HUDEP-2 (cell line): ENCODE measurements around the gene KRT14.
"Not testable (repeated sequence)": the region's sequence is repeated elsewhere in the genome, so short reads cannot be mapped to it uniquely, and the experiment has no call there.

ENCODE experiments used
- DNase-seq, 76 experiments: peaks; one replicate each; lab custom pipeline; 2025; ENCODE audit not compliant: unreplicated experiment in 76 of 76; lab: John Stamatoyannopoulos, UW

Gene KRT14

GRCh38 chr17:41610061-41610517, 23.4 kb upstream of the KRT14 start:
- DNase-seq, result not testable (repeated sequence)

- not testable (repeated sequence) for DNase-seq
These were observed 20.2 kb upstream of the KRT14 start for GRCh38 chr17:41606930-41607329.

GRCh38 chr17:41602524-41602923, 15.8 kb upstream of the KRT14 start:
- no peak for DNase-seq

DNA sequence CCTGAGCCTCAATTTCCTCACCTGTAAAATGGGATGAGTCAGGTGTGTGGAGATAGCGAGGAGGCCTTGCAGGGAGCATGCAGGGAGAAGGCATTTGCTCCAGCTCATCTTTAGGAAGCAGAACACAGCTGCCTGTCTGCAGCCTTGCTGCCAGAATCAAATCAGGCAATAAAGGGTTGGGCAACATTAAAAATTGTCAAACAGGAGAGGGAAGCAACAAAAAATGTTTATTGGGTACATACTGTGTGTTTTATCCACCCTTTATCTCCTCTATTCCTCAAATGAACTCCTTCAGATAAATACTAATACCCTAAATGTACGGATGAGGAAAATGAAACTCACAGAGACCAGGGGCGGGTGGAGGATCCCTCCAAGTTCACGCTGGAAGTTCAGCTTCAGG, 13.6 kb upstream of the KRT14 start:
- no peak for DNase-seq

GRCh38 chr17:41599680-41600079, 13.0 kb upstream of the KRT14 start:
- no peak for DNase-seq

- DNase-seq, result no peak
These were observed 8.9 kb upstream of the KRT14 start for GRCh38 chr17:41595585-41595984.

DNA sequence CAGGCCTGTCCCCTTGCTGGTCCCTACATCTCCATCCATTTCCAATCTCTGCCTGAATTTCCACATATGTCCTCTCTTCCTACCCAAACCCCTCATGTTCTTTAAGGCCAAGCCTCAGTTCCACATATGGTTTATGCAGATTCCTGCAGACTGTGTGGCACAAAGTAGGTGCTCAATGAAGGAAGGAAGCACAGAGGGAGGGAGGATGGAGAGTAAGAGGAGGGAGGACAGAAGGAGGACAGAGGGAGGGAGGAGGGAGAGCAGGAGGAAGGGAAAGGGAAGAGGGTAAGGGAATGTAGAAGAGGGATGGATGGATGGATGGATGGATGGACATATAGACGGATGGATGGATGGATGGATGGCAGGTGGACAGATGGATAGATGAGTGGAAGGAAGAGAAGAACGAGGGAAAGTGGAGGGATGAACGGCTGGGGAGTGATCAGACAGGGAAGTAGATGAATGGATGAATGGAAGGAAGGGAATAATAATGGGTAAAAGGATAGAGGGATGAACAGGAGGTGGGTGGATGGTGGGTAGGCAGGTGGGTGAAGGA, 7.7 kb upstream of the KRT14 start:
- DNase-seq, result no peak

- no peak for DNase-seq
These were observed 6.7 kb upstream of the KRT14 start for GRCh38 chr17:41593306-41593981.

DNA sequence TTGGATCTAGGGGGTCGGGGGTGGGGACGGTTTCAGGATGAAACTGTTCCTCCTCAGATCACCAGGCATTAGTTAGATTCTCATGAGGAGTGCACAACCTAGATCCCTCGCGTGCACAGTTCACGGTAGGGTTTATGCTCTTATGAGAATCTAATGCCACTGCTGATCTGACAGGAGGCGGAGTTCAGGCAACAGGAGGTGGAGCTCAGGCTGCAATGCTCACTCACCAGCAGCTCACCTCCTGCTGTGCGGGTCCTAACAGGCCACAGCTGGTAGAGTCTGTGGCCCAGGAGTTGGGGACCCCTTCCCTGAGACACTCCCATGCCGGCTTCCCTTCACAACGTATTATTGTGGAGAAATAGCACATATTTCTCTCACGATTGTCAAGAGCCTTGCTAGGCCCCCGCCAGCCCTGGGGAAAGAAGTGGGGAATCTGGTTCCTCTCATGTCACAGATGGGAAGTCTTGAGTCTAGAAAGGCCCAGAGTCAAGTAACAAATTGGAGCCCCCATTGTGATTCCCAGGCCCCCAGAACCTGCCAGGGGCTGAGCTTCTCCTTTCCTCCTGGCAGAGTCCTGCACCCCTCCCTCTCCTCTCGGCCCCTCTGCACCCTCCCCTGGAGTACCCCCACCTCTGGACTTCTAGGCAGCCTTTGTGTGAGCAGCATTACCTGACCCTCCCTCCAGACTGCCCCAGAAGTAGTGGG, 6.1 kb upstream of the KRT14 start:
- DNase-seq, result no peak

- no peak for DNase-seq
These were observed 2.6 kb upstream of the KRT14 start for GRCh38 chr17:41589301-41589700.

GRCh38 chr17:41588126-41588810, 1.6 kb upstream of the KRT14 start:
- no peak for DNase-seq

DNA sequence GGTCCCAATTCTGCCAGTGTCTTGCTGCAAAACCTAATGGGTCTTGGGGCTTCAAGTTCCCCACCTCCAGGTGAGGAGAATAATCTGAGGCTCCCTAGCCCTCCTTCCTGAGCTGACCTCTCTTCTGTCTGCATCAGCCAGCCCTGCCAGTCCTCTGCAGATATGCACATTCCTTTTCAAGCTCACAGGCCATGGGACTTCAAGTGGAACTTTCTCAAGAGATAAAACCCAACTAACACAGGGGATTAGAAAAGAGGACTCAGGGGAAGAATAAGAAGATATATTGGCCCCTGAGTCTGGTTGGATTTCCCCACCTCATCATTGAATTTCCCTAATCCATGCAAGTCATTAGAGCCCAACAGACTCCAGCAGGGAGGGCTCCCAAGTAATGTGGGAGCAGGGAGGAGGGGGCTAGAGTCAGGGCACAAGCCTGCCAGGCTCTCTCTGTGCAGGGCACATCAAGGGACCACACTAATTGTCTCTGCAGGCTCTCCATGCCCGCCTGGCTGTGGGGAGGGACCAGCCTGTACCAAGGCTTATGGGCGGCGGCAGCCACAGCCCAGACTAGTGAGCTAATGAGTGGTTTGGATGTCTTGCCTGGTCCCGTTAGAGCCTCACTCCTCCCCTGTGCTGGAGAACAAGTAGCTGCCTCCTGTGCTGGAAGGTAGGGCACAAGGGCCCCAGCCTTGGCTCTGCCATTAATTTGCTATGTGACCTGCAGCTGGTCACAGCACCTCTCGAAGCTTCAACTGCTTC, 1.2 kb downstream of the KRT14 start:
- no peak for DNase-seq

DNA sequence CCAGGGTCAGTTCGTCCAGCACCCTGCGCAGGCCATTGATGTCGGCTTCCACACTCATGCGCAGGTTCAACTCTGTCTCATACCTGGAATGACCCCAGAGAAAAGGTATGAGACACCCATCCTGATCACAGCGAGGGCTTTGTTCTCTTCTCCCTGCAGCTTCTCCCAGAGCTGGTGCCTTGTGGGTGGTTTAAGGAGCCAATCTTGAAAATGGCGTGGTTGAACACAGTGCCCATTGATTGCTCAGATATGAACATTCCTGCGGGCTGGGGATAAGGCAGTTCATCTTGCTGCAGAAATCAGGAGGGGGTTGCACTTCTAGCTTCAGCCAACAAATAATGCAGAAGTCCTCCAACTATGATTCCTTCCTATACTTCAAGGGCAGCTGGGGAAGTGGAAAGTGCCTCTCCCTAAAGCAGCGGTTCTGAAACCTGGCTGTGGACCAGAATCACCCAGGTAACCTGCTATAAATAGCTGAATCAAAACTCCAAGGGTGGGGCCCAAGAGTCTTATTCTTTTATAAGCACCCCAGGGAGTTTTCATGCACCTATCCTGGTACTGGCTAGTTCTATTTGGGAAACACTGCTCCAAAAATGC, 2.3 kb downstream of the KRT14 start:
- DNase-seq, result not testable (repeated sequence)

DNA sequence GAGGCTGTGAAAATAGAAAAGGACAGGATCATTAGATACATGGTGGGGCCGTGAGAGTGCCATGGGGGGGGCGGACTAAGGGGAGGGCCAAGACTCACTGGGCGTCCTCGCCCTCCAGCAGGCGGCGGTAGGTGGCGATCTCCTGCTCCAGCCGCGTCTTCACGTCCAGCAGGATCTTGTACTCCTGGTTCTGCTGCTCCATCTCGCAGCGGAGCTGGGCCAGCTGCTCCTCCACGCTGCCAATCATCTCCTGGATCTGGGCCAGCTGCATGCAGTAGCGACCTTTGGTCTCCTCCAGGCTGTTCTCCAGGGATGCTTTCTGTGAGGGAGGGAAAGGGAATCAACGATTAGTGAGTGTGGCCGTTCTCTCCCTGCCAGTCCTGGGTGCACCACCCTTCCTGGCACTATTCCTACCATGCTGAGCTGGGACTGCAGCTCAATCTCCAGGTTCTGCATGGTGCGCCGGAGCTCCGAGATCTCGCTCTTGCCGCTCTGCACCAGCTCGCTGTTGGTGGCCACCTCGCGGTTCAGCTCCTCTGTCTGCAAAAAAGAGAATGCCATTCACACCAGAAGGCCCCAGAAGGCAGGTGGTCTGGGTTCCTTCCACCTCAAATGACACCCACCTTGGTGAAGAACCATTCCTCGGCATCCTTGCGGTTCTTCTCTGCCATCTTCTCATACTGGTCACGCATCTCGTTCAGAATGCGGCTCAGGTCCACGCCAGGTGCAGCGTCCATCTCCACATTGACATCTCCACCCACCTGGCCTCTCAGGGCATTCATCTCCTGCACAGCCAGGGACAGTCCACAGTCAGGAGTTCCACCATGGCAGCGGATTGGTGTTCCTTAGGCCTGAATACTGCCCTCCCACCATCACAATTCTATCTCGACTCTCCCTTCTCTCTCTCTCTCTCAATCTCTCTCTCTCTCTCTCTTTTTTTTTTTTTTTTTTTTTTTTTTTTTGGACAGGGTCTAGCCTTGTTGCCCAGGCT, 3.3 kb downstream of the KRT14 start:
- DNase-seq, result no peak

- DNase-seq, result not testable (repeated sequence)
These were observed 4.4 kb downstream of the KRT14 start for GRCh38 chr17:41582061-41582968.

GRCh38 chr17:41581366-41582060, 5.2 kb downstream of the KRT14 start:
- no peak for DNase-seq

DNA sequence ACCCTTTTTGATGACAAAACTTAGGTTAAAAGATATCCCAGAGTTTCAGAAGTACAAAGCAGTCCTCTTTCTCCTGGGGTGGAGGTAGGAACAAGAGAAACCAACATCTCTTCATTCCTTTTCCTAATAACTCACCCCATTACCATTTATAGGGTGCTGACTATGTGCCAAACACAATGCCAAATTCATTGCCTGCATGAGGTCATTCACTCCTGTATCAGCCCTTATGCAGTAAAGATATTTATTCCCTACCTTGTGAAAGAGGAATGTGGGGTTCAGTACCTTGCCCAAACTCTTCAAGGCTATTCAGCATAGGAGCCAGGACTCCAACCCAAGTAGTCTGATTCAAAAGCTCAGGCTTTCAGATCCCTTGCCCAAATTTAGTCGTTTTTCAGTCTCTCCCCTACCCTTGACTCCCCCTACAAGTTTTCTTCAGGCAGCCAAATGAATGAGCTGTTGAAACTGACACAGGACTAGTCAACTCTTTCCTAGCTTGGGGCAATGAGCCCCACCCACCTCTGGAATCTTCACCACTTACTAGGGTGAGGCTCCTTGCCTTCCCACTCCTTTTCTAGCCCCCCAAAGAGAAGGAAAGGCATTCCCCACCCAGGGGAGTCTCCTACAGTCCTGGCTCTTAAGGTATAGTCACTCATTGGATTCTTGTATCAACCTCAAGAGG, 5.9 kb downstream of the KRT14 start:
- DNase-seq, result no peak
